ENCODE data around the gene KSR1. TPM values are rescaled to one million over a fixed set of nuclear protein-coding genes. Genes with fewer than 3 reads are reported as not detected.
"Not testable (repeated sequence)": the region's sequence is repeated elsewhere in the genome, so short reads cannot be mapped to it uniquely, and the experiment has no call there.

Gene KSR1
- total RNA-seq, 1 donor from 2014 or later, result 60.6 TPM

DNA sequence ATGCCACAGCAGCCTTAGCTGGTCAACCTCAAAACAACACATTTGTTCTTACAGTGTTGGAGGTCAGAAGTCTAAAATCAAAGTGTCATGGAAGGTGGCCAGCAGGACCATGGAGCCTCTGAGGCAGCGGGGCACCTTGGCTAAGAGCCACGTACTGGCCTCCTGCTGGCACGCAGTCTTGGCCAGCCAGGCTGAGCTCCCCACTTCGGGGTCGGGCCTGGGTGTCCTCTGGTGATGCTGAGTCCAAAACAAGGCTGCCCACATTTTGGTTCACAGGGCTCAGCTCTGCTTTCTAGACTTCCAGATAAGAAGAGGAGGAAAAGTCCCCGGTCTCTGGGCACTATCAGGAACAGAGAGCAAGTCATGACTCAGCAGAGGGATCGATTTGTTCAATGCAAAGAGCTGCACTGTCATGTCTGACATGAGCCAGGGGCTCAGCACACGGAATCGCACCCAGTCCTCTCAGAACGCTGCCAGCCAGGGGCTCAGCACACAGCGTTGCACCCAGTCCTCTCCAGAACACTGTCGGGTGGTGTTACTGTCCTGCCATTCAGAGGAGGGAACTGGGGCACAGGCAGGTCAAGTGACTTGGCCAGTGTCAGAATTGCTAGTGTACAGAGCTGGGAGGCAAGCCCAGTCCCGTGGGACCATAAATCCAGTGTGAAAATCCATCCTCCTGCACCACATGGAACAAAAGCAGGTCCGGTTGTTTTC lies 177.2 kb downstream of the KSR1 start:
- Mint-ChIP-seq H3K4me3 (ENCODE audit: unreplicated experiment) (no peak overlapping the region), H3K36me3 (ENCODE audit: low read depth) (peaks cover 3% of the 10 kb centered on the region), H3K27ac (ENCODE audit: unreplicated experiment) (no peak overlapping the region), H3K27me3 (ENCODE audit: low read depth) (no peaks in the 10 kb centered on the region), H3K9me3 (ENCODE audit: low read depth) (no peaks in the 10 kb centered on the region), H3K4me1 (ENCODE audit: low read depth) (peaks cover 30% of the 10 kb centered on the region)
- TF ChIP-seq, protein P1, sequence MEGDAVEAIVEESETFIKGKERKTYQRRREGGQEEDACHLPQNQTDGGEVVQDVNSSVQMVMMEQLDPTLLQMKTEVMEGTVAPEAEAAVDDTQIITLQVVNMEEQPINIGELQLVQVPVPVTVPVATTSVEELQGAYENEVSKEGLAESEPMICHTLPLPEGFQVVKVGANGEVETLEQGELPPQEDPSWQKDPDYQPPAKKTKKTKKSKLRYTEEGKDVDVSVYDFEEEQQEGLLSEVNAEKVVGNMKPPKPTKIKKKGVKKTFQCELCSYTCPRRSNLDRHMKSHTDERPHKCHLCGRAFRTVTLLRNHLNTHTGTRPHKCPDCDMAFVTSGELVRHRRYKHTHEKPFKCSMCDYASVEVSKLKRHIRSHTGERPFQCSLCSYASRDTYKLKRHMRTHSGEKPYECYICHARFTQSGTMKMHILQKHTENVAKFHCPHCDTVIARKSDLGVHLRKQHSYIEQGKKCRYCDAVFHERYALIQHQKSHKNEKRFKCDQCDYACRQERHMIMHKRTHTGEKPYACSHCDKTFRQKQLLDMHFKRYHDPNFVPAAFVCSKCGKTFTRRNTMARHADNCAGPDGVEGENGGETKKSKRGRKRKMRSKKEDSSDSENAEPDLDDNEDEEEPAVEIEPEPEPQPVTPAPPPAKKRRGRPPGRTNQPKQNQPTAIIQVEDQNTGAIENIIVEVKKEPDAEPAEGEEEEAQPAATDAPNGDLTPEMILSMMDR (IDR thresholded peaks at IDR 0.05), result no peak
- DNase-seq (ENCODE audit: low spot score), result no peak

DNA sequence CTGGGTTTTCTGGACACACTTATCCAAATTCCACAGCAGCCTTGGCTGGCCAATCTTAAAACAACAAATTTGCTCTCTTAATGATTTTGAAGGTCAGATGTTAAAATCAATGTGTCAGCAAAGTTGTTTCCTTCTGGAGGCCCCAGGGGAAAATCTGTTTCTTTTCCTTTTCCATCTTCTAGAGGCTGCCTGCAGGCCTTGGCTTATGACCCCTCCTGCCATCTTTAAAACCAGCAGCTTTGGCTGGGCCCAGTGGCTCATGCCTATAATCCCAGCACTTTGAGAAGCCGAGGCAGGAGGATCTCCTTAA lies 177.7 kb downstream of the KSR1 start:
- Mint-ChIP-seq H3K4me1 (ENCODE audit: low read depth) (peaks cover 27% of the 10 kb centered on the region), H3K36me3 (ENCODE audit: low read depth) (peaks cover 2% of the 10 kb centered on the region), H3K4me3 (ENCODE audit: unreplicated experiment) (no peak overlapping the region), H3K27ac (ENCODE audit: unreplicated experiment) (no peak overlapping the region), H3K27me3 (ENCODE audit: low read depth) (no peaks in the 10 kb centered on the region), H3K9me3 (ENCODE audit: low read depth) (no peaks in the 10 kb centered on the region)
- DNase-seq (ENCODE audit: low spot score), result no peak
- TF ChIP-seq, protein P1 (IDR thresholded peaks at IDR 0.05), result no peak

DNA sequence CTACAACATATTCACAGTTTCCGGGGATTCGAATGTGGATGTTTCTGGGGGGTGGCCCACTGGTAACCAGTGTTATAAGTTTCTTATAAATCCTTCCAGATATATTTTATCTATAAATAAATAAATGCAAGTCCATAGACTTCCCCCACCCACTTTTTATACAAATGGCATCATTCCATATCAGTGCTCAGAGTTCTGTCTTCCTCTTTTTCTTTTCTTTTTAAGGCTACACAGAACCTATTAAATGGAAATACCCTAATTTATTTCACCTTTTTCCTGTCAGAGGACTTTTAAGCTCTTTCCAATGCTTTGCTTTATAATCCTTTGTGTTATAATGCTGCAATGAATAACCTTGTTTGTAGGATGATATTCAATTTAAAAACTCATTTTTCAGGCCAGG lies 178.5 kb downstream of the KSR1 start:
- H3K36me3 Mint-ChIP-seq (ENCODE audit: low read depth), result no peaks in the 10 kb centered on the region
- no peaks in the 10 kb centered on the region for H3K9me3 Mint-ChIP-seq (ENCODE audit: low read depth)
- no peak overlapping the region for H3K4me3 Mint-ChIP-seq (ENCODE audit: unreplicated experiment)
- no peaks in the 10 kb centered on the region for H3K27me3 Mint-ChIP-seq (ENCODE audit: low read depth)
- peaks cover 22% of the 10 kb centered on the region for H3K4me1 Mint-ChIP-seq (ENCODE audit: low read depth)
- TF ChIP-seq, protein P1 (IDR thresholded peaks at IDR 0.05), result no peak
- no peak overlapping the region for H3K27ac Mint-ChIP-seq (ENCODE audit: unreplicated experiment)
- DNase-seq (ENCODE audit: low spot score), result no peak

DNA sequence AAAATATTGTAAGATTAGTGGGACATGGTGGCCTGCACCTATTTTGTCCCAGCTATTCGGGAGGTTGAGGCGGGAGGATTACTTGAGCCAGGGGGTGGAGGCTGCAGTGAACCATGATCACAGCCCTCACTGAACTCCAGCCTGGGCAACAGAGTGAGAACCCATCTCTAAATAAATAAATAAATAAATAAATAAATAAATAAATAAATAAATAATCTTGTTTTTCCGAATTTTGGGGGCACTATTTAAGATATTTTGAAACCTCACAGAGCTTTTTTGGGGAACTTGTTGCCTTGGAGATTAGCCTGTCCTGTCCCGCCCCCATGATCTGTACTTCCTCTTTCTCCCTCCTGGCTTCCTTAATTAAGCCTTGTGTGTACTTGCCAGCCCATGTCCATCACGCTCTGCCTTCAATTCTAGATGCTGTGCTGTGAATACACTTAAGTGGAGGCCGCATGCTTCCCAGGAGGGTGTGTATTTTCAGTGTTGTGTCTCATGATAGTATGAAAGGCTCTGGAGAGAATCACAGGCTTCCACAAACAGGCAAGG lies 179.1 kb downstream of the KSR1 start:
- H3K27me3 Mint-ChIP-seq (ENCODE audit: low read depth), result no peaks in the 10 kb centered on the region
- DNase-seq (ENCODE audit: low spot score), result no peak
- no peak overlapping the region for H3K27ac Mint-ChIP-seq (ENCODE audit: unreplicated experiment)
- H3K4me1 Mint-ChIP-seq (ENCODE audit: low read depth), result peaks cover 22% of the 10 kb centered on the region
- H3K36me3 Mint-ChIP-seq (ENCODE audit: low read depth), result peaks cover 1% of the 10 kb centered on the region
- no peak overlapping the region for H3K4me3 Mint-ChIP-seq (ENCODE audit: unreplicated experiment)
- no peaks in the 10 kb centered on the region for H3K9me3 Mint-ChIP-seq (ENCODE audit: low read depth)
- TF ChIP-seq, protein P1 (IDR thresholded peaks at IDR 0.05), result no peak

DNA sequence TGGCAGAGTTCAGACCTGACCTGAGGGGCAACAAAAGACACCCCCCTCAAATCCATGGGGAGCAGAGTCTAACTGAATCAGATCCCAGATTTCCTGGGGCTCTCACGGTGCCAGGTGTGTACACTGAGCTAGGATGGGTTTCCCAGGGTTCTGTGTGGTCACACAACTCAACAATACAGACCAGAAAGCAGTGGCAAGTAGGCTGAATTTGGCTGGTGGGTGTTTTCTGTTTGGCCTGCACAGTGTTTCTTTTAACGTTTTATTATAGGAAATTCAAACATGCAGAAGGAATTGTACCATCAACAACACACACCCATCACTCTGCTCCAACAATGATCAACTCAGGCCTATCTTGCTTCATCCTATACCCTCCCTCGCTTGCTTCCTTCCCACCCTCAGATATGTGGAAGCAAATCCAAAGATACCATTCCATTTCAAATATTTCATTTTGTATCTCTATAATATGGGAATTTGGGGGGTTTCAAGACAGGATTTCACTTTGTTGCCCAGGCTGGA lies 179.8 kb downstream of the KSR1 start:
- DNase-seq (ENCODE audit: low spot score); H3K9me3 Mint-ChIP-seq (ENCODE audit: low read depth); H3K27ac Mint-ChIP-seq (ENCODE audit: unreplicated experiment); H3K27me3 Mint-ChIP-seq (ENCODE audit: low read depth); H3K4me3 Mint-ChIP-seq (ENCODE audit: unreplicated experiment); H3K36me3 Mint-ChIP-seq (ENCODE audit: low read depth): not testable (repeated sequence)
- peaks cover 22% of the 10 kb centered on the region for H3K4me1 Mint-ChIP-seq (ENCODE audit: low read depth)

DNA sequence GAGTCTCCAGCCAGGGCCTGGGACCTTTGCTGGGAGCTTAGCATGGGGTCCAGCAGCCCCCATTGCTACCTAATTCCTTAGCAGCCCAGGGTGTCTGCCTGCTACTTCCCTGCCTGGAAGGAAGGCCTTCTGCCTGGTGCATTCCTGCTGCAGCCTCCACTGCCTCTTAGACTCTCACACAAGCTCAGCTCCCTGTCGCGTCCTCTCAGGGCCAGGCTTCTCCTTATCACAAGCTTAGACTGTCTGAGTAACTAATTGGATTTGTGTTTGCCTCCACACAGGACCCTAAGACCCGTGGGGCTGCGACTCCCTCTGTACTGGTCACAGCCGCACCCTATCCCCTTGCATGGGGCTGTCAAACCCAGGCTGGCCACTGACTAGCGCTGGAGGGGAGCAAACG lies 181.6 kb downstream of the KSR1 start:
- H3K36me3 Mint-ChIP-seq (ENCODE audit: low read depth); H3K9me3 Mint-ChIP-seq (ENCODE audit: low read depth); H3K4me3 Mint-ChIP-seq (ENCODE audit: unreplicated experiment); H3K27me3 Mint-ChIP-seq (ENCODE audit: low read depth); DNase-seq (ENCODE audit: low spot score); H3K27ac Mint-ChIP-seq (ENCODE audit: unreplicated experiment): not testable (repeated sequence)
- peaks cover 13% of the 10 kb centered on the region for H3K4me1 Mint-ChIP-seq (ENCODE audit: low read depth)

DNA sequence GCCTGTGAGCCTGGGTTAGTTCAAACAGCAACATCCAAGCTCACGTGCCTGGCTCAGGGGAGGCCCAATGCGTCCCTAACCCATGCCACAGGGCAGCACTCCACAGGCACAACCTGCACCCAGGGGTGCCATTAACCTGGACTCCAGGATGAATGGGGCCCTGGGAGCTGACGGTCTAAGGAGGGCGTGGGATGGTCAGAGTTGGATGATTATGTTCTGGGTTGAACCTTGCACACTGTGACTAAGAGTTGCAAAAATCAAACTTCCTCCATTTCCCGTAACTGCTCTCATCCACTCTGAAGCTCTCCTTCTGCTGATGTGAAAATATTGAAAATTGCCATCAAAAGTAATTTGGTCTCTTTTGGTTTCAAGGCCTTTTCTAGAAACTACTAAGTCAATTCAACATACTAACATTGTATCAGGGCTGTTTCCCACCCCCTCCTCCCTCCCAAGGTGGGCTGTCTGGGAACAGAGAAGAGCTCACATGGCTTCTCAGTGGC lies 182.2 kb downstream of the KSR1 start:
- not testable (repeated sequence) for H3K27me3 Mint-ChIP-seq (ENCODE audit: low read depth); H3K4me1 Mint-ChIP-seq (ENCODE audit: low read depth); H3K27ac Mint-ChIP-seq (ENCODE audit: unreplicated experiment); H3K36me3 Mint-ChIP-seq (ENCODE audit: low read depth); DNase-seq (ENCODE audit: low spot score); H3K9me3 Mint-ChIP-seq (ENCODE audit: low read depth); H3K4me3 Mint-ChIP-seq (ENCODE audit: unreplicated experiment)
